Measurements from ENCODE around the gene ZNF276.
A peak's percentile ranks its signal among the peaks of the same experiment; 100 is the strongest.
"Not testable (repeated sequence)": the region's sequence is repeated elsewhere in the genome, so short reads cannot be mapped to it uniquely, and the experiment has no call there.

Gene ZNF276

GRCh38 chr16:89695875-89696669, 25.3 kb upstream of the ZNF276 start:
- DNase-seq (ENCODE audit: low spot score), result no peak

GRCh38 chr16:89696670-89697128, 24.6 kb upstream of the ZNF276 start:
- no peak for DNase-seq (ENCODE audit: low spot score)

GRCh38 chr16:89697161-89697615, 24.1 kb upstream of the ZNF276 start:
- no peak for DNase-seq (ENCODE audit: low spot score)

GRCh38 chr16:89697616-89698331, 23.6 kb upstream of the ZNF276 start:
- DNase-seq (ENCODE audit: low spot score), result no peak

GRCh38 chr16:89698717-89699116, 22.6 kb upstream of the ZNF276 start:
- not testable (repeated sequence) for DNase-seq (ENCODE audit: low spot score)

GRCh38 chr16:89699629-89700099, 21.7 kb upstream of the ZNF276 start:
- DNase-seq (ENCODE audit: low spot score), result not testable (repeated sequence)

GRCh38 chr16:89700100-89700648, 21.2 kb upstream of the ZNF276 start:
- DNase-seq (ENCODE audit: low spot score), result peak; percentile 99

GRCh38 chr16:89700649-89701424, 20.5 kb upstream of the ZNF276 start:
- DNase-seq (ENCODE audit: low spot score), result peak; percentile 26

- DNase-seq (ENCODE audit: low spot score), result peak; percentile 92
Observed at GRCh38 chr16:89701425-89702406, 19.6 kb upstream of the ZNF276 start, which contains the start of gene SPATA2L. TSS of gene SPATA2L (minus strand) at chr16:89701705. CDS start at chr16:89701232, 473 bp downstream.

- DNase-seq (ENCODE audit: low spot score), result no peak
Observed at GRCh38 chr16:89704281-89704680, 17.1 kb upstream of the ZNF276 start.

GRCh38 chr16:89705006-89705405, 16.3 kb upstream of the ZNF276 start:
- no peak for DNase-seq (ENCODE audit: low spot score)

- no peak for DNase-seq (ENCODE audit: low spot score)
Observed at GRCh38 chr16:89706518-89707260, 14.6 kb upstream of the ZNF276 start.

GRCh38 chr16:89707695-89708094, 13.6 kb upstream of the ZNF276 start:
- DNase-seq (ENCODE audit: low spot score), result no peak

- DNase-seq (ENCODE audit: low spot score), result no peak
Observed at GRCh38 chr16:89708481-89708931, 12.8 kb upstream of the ZNF276 start.

GRCh38 chr16:89709166-89709565, 12.2 kb upstream of the ZNF276 start:
- no peak for DNase-seq (ENCODE audit: low spot score)

- DNase-seq (ENCODE audit: low spot score), result no peak
Observed at GRCh38 chr16:89709716-89710432, 11.5 kb upstream of the ZNF276 start.

GRCh38 chr16:89710709-89711564, 10.4 kb upstream of the ZNF276 start:
- no peak for DNase-seq (ENCODE audit: low spot score)

All from hematopoietic multipotent progenitor cell treated with erythropoietin and hydrocortisone succinate and interleukin-3 and kit ligand, for 15 days (in vitro differentiated cells).